Parathyroid adenoma (tissue), 2 donors: ENCODE measurements around the gene MUC2.

ENCODE experiments used
- H2AFZ ChIP-seq: fragments of 300-600 bp; sonication (generic); one replicate; pipeline ENCODE4 v1.7.0; 2017; ENCODE audit warnings: antibody characterized with exemption, mild to moderate bottlenecking
- H3K27ac ChIP-seq: fragments of 300-600 bp; sonication (generic); one replicate; pipeline ENCODE4 v1.7.0; 2017
- H3K27me3 ChIP-seq: fragments of 300-600 bp; sonication (generic); one replicate; pipeline ENCODE4 v1.7.0; 2017; ENCODE audit warnings: low read length; ENCODE audit not compliant: control insufficient read depth, insufficient read depth
- H3K36me3 ChIP-seq: fragments of 300-600 bp; sonication (generic); one replicate; pipeline ENCODE4 v1.7.0; 2017; ENCODE audit warnings: low read length; ENCODE audit not compliant: control insufficient read depth, insufficient read depth
- H3K4me1 ChIP-seq: fragments of 300-600 bp; sonication (generic); one replicate; pipeline ENCODE4 v1.7.0; 2017; ENCODE audit warnings: control low read depth
- H3K4me2 ChIP-seq: fragments of 300-600 bp; sonication (generic); one replicate; pipeline ENCODE4 v1.7.0; 2017; ENCODE audit warnings: low read length
- H3K4me3 ChIP-seq: fragments of 300-600 bp; sonication (generic); one replicate; pipeline ENCODE4 v1.7.0; 2017; ENCODE audit warnings: low read depth, low read length
- H3K79me2 ChIP-seq: fragments of 300-600 bp; sonication (generic); one replicate; pipeline ENCODE4 v1.7.0; 2017; ENCODE audit warnings: control low read depth
- H3K9ac ChIP-seq: fragments of 300-600 bp; sonication (generic); one replicate; pipeline ENCODE4 v1.7.0; 2017; ENCODE audit warnings: mild to moderate bottlenecking
- H3K9me3 ChIP-seq: fragments of 300-600 bp; sonication (generic); one replicate; pipeline ENCODE4 v1.7.0; 2017; ENCODE audit warnings: low read length; ENCODE audit not compliant: control insufficient read depth
- TF ChIP-seq, protein P1 (sequence below): fragments of 300-600 bp; sonication (generic); IDR thresholded peaks from one replicate; pipeline ENCODE4 v1.7.0; 2017; ENCODE audit warnings: antibody characterized with exemption, mild to moderate bottlenecking
- donor health status: primary hyperparathyroidism.

Gene MUC2

DNA sequence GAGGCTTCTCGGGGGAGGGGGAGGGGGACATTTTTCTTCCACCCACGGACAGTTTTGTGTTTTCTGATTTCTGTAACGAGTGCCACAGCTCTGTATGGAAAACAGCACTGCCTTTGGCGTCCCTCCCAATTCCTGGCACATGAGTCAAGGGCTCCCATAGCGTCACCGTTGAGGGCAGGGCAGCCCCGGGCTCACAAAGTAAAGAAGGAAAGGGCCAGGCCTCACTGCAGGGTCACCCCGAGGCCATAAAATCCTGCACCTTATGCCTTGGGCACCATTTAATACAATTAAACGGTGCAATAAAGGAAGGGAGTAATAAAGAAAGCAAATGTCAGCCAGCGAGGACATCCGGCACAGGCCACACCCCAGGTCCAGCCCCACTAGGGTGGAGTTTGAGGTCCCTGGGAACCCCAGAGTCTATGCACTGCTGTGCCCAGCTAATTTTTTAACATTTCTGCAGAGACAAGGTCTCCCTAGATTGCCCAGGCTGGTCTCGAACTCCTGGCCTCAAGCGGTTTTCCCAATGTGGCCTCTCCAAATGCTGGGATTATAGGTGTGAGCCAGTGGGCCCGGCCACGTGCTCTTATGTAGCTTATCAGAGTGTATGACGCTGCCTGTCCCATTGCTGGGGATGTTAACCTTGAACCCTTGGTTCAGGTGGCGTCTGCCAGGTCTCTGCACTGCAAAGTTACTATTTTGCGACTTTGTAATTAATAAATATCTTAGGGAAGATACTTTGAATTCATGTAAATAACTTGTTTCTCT, 13.6 kb upstream of the MUC2 start:
- Histone ChIP-seq H3K27ac (no peak overlapping the region), H3K4me1 (no peaks in the 10 kb centered on the region), H3K36me3 (no peaks in the 10 kb centered on the region), H3K4me2 (no peak overlapping the region), H3K4me3 (no peak overlapping the region), H3K79me2 (no peaks in the 10 kb centered on the region), H3K9me3 (no peaks in the 10 kb centered on the region), H3K9ac (no peak overlapping the region), H3K27me3 (no peaks in the 10 kb centered on the region), H2AFZ (no peak overlapping the region)
- TF ChIP-seq, protein P1, sequence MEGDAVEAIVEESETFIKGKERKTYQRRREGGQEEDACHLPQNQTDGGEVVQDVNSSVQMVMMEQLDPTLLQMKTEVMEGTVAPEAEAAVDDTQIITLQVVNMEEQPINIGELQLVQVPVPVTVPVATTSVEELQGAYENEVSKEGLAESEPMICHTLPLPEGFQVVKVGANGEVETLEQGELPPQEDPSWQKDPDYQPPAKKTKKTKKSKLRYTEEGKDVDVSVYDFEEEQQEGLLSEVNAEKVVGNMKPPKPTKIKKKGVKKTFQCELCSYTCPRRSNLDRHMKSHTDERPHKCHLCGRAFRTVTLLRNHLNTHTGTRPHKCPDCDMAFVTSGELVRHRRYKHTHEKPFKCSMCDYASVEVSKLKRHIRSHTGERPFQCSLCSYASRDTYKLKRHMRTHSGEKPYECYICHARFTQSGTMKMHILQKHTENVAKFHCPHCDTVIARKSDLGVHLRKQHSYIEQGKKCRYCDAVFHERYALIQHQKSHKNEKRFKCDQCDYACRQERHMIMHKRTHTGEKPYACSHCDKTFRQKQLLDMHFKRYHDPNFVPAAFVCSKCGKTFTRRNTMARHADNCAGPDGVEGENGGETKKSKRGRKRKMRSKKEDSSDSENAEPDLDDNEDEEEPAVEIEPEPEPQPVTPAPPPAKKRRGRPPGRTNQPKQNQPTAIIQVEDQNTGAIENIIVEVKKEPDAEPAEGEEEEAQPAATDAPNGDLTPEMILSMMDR = no peak

DNA sequence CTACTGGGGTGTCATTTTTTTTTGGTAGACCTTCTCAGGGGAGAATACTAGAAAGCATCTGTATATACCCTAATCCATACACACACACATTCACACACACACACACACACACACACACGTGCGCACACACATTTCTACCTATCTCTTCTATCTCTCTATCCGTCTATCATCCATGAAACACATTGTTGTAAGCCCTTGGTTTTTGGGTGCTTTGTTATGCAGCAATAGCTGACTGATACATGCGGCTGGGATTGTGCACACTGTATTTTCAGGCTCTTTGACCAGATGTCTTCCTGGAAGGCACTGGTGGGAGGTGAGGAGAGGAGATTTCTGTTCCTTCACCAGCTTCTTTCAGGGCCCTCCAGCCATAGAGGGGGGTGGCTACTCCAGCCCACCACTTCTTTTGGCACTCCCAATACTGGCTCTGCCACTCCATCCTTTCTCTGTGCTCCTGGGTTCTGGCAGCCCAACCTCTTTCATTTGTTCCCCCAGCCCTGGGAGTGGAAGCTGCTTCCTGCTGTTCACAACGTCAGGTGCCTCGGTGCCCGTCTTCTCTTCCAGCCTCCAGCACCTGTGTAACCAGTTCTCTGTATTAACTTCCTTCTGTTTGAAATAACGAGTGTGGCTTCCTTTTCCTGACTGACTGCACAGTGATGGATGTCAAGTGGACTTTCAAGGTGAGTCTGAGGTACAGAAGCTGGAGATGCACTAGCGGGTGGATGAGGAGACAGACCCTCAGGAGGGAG, 12.4 kb upstream of the MUC2 start:
- H3K27me3 ChIP-seq = no peaks in the 10 kb centered on the region
- TF ChIP-seq, protein P1 = no peak
- H2AFZ ChIP-seq = no peak overlapping the region
- no peak overlapping the region for H3K4me3 ChIP-seq
- H3K36me3 ChIP-seq = no peaks in the 10 kb centered on the region
- no peaks in the 10 kb centered on the region for H3K9me3 ChIP-seq
- no peak overlapping the region for H3K4me2 ChIP-seq
- H3K79me2 ChIP-seq = no peaks in the 10 kb centered on the region
- no peaks in the 10 kb centered on the region for H3K4me1 ChIP-seq
- no peak overlapping the region for H3K9ac ChIP-seq
- H3K27ac ChIP-seq = no peak overlapping the region

DNA sequence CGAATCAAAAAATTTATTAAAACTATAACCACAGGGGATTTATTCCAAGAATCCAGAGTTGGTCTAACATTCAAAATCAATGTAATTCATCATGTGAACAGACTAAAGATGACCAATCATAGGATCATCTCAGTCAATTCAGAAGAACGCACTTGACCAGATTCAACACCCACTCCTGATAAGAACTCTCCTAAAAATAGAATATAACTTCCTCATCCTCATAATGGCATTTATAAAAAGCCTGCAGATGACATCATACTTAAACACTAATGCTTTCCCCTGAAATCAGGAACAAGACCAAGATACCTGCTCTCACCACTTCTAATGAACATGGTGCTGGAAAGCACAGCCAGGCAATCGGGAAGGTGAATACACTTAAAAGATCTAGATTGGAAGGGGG, 10.5 kb upstream of the MUC2 start:
- Histone ChIP-seq H3K4me3 (no peak overlapping the region), H3K27ac (no peak overlapping the region), H3K9me3 (no peaks in the 10 kb centered on the region), H3K79me2 (no peaks in the 10 kb centered on the region), H3K36me3 (no peaks in the 10 kb centered on the region), H3K27me3 (no peaks in the 10 kb centered on the region), H3K4me1 (no peaks in the 10 kb centered on the region), H3K9ac (no peak overlapping the region), H2AFZ (no peak overlapping the region), H3K4me2 (no peak overlapping the region)
- TF ChIP-seq, protein P1 = no peak

DNA sequence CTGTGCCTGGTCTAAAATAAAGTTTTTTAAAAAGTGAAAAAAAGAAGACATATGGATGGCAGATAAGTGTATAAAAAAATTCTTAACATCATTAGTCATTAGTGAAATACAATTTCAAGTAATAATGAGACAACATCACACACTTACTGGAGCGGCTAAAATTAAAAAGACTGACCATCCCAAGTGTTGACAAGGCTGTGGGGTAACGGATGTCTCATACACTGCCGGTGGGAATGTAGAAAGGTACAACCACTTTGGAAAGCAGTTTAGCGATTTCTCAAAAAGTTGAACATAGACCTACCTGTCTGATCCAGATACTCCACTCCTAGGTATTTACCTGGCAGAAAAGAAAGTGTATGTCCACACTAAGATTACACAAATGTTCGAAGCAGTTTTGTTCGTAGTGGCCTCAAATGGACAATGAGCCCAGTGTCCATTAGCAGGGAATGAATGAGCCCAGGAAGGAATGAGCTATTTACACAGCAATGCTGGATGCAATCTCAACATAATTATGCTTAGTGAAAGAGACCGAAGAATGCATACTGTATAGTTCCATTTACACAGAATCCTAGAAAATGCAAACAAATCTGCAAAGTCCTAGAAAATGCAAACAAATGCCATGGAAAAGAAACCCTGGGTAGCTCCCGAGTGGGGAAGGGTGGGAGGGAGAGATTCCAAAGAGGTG, 6.7 kb upstream of the MUC2 start:
- Histone ChIP-seq H3K4me1 (no peaks in the 10 kb centered on the region), H3K27ac (no peak overlapping the region), H3K9ac (no peak overlapping the region), H3K36me3 (no peaks in the 10 kb centered on the region), H2AFZ (no peak overlapping the region), H3K9me3 (no peaks in the 10 kb centered on the region), H3K4me3 (no peak overlapping the region), H3K79me2 (no peaks in the 10 kb centered on the region), H3K4me2 (no peak overlapping the region), H3K27me3 (no peaks in the 10 kb centered on the region)
- TF ChIP-seq, protein P1 = no peak
